NCI-H2227 (cell line): Measurements from ENCODE around the gene PAIP2B.
"Not testable (repeated sequence)": the region's sequence is repeated elsewhere in the genome, so short reads cannot be mapped to it uniquely, and the experiment has no call there.

Experiments used
- DNase-seq: peaks from one replicate; lab custom pipeline; 2025; ENCODE audit not compliant: unreplicated experiment; lab: John Stamatoyannopoulos, UW

PAIP2B gene

GRCh38 chr2:71220743-71221142 is 6.2 kb downstream of the PAIP2B start:
- DNase-seq = no peak

GRCh38 chr2:71216501-71216900 is 10.4 kb downstream of the PAIP2B start:
- no peak for DNase-seq

- no peak for DNase-seq
Measured at GRCh38 chr2:71215447-71215846, 11.5 kb downstream of the PAIP2B start.

GRCh38 chr2:71212336-71212735 is 14.6 kb downstream of the PAIP2B start:
- DNase-seq = no peak

- no peak for DNase-seq
Measured at GRCh38 chr2:71210292-71210691, 16.6 kb downstream of the PAIP2B start.

- no peak for DNase-seq
Measured at GRCh38 chr2:71208756-71209155, 18.1 kb downstream of the PAIP2B start.

GRCh38 chr2:71207601-71208000 is 19.3 kb downstream of the PAIP2B start:
- DNase-seq = no peak

GRCh38 chr2:71206271-71206670 is 20.6 kb downstream of the PAIP2B start:
- no peak for DNase-seq

- DNase-seq = no peak
Measured at GRCh38 chr2:71191570-71191943, 35.3 kb downstream of the PAIP2B start.

GRCh38 chr2:71190656-71191569 is 36.0 kb downstream of the PAIP2B start:
- no peak for DNase-seq

GRCh38 chr2:71187589-71187988 is 39.3 kb downstream of the PAIP2B start:
- no peak for DNase-seq

GRCh38 chr2:71186973-71187372 is 39.9 kb downstream of the PAIP2B start:
- DNase-seq = no peak

GRCh38 chr2:71183306-71184115 is 43.4 kb downstream of the PAIP2B start:
- not testable (repeated sequence) for DNase-seq

- DNase-seq = no peak
Measured at GRCh38 chr2:71181316-71181715, 45.6 kb downstream of the PAIP2B start.

- not testable (repeated sequence) for DNase-seq
Measured at GRCh38 chr2:71178836-71179235, 48.1 kb downstream of the PAIP2B start.

GRCh38 chr2:71174207-71174606 is 52.7 kb downstream of the PAIP2B start:
- DNase-seq = no peak

- no peak for DNase-seq
Measured at GRCh38 chr2:71173096-71173495, 53.8 kb downstream of the PAIP2B start.

- DNase-seq = no peak
Measured at GRCh38 chr2:71166812-71167211, 60.1 kb downstream of the PAIP2B start.

GRCh38 chr2:71157124-71157793 is 69.6 kb downstream of the PAIP2B start:
- peak; percentile 82 for DNase-seq

- DNase-seq = peak; percentile 74
Measured at GRCh38 chr2:71156573-71156972, 70.3 kb downstream of the PAIP2B start.

GRCh38 chr2:71155846-71156245 is 71.1 kb downstream of the PAIP2B start:
- DNase-seq = no peak
